Measurements from ENCODE around the gene C1QTNF1. TPM values are rescaled to one million over a fixed set of nuclear protein-coding genes. Genes with fewer than 3 reads are reported as not detected.

The C1QTNF1 gene
- total and polyA plus RNA-seq, 4 experiments from 2014 or later, result not detected

- Histone ChIP-seq H3K36me3 (ENCODE audit: insufficient read depth, low read length) (no peaks in the 10 kb centered on the region), H3K9me3 (ENCODE audit: control insufficient read depth in 1 of 2, low read length in 2 of 2) (no peaks in the 10 kb centered on the region), H3K4me3 (ENCODE audit: low read length in 2 of 2) (no peak overlapping the region), H3K27ac (ENCODE audit: low read depth, low read length) (no peak overlapping the region), H3K4me1 (ENCODE audit: insufficient read depth, low read length) (peaks cover 5% of the 10 kb centered on the region), H3K27me3 (ENCODE audit: insufficient read depth, low read length) (no peaks in the 10 kb centered on the region)
- Mint-ChIP-seq H3K36me3 (no peaks in the 10 kb centered on the region), H3K27me3 (peaks cover 1% of the 10 kb centered on the region in 2 donors), H3K9me3 (no peaks in the 10 kb centered on the region), H3K4me1 (peaks cover 2 to 5% (median 3%) of the 10 kb centered on the region in 4 donors), H3K4me3 (peak overlapping the region in 6 of 8 donors; percentile 15 to 73 (median 64)), H3K27ac (peak overlapping the region in 3 of 7 donors; percentile 49 to 53 (median 51))
- ChIA-PET POLR2A (ENCODE audit: partially characterized antibody) (no interaction called here), CTCF (ENCODE audit: partially characterized antibody) (interaction anchor here (0.8 to 3.0 kb wide), 16 partner anchors 9 to 336 kb away, joined by 3 to 15 read pairs (median 4); partner anchors contain the start of gene ENGASE)
- DNase-seq, result peak; percentile 59 to 68 (median 63)
- intact Hi-C loops (cut with micrococcal nuclease), result loop anchor here (1.0 kb wide), 1 partner anchor 17 kb away; no protein-coding TSS in a partner anchor
These were observed 41.2 kb downstream of the C1QTNF1 start for GRCh38 chr17:79065105-79065670.

- peaks cover 5% of the 10 kb centered on the region for H3K4me1 ChIP-seq (ENCODE audit: insufficient read depth, low read length)
- intact Hi-C loops (cut with micrococcal nuclease), result no loop called here
These were observed 43.0 kb downstream of the C1QTNF1 start for GRCh38 chr17:79066963-79067362.

DNA sequence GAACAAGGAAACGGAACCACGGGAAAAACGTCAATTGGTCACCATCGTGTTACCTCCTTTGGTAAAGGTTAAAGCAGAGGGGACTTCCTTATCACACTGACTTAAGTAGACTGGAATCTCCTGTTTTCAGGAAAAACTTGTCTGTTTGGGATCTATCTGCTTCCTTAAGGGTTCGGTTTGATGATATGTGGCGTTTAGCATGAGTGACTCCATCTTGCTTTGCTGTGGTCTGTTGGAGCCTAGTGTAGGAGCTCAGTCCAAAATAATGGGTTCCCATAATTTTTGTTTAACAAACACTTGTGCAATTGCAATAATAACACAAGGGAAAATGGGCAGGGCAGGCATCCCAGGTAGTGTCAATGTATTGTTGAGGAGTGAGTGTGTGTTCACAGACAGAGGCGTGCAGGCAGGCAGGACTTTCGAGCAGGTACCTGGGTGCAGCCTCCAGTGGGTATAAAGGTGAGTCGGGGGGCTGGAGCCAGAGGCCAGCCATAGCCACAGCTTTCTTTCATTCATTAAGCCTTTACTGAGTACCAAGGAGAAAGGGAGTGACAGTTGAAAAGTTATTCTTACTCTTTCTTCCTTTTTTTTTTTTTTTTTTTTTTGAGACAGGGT is 46.4 kb downstream of the C1QTNF1 start:
- intact Hi-C loops (cut with micrococcal nuclease), result no loop called here
- Histone ChIP-seq H3K4me3 (ENCODE audit: low read length in 2 of 2) (no peak overlapping the region), H3K27ac (ENCODE audit: low read depth, low read length) (no peak overlapping the region), H3K4me1 (ENCODE audit: insufficient read depth, low read length) (peaks cover 12% of the 10 kb centered on the region), H3K27me3 (ENCODE audit: insufficient read depth, low read length) (no peaks in the 10 kb centered on the region), H3K36me3 (ENCODE audit: insufficient read depth, low read length) (no peaks in the 10 kb centered on the region), H3K9me3 (ENCODE audit: control insufficient read depth in 1 of 2, low read length in 2 of 2) (no peaks in the 10 kb centered on the region)
- H3K27ac Mint-ChIP-seq, result peak overlapping the region in 1 of 7 donors; percentile 14
- CTCF ChIA-PET (ENCODE audit: partially characterized antibody), result interaction anchor here (1.0 to 2.0 kb wide), 4 partner anchors 10 to 18 kb away, joined by 3 to 7 read pairs (median 4); no protein-coding TSS in a partner anchor
- no peak for DNase-seq
- POLR2A ChIA-PET (ENCODE audit: partially characterized antibody), result no interaction called here
- H3K9me3 Mint-ChIP-seq, result no peaks in the 10 kb centered on the region
- H3K36me3 Mint-ChIP-seq, result peaks cover 0 to 2% of the 10 kb centered on the region in 2 donors
- H3K4me1 Mint-ChIP-seq, result peaks cover 2 to 8% (median 5%) of the 10 kb centered on the region in 4 donors
- no peaks in the 10 kb centered on the region for H3K27me3 Mint-ChIP-seq
- H3K4me3 Mint-ChIP-seq, result no peak overlapping the region

More at GRCh38 chr17:79066963-79067362, 43.0 kb downstream of the C1QTNF1 start:
- DNase-seq, result no peak
- Histone ChIP-seq H3K36me3 (ENCODE audit: insufficient read depth, low read length) (no peaks in the 10 kb centered on the region), H3K9me3 (ENCODE audit: control insufficient read depth in 1 of 2, low read length in 2 of 2) (no peaks in the 10 kb centered on the region), H3K27ac (ENCODE audit: low read depth, low read length) (no peak overlapping the region), H3K27me3 (ENCODE audit: insufficient read depth, low read length) (no peaks in the 10 kb centered on the region), H3K4me3 (ENCODE audit: low read length in 2 of 2) (no peak overlapping the region)
- H3K27me3 Mint-ChIP-seq, result peaks cover 0 to 1% of the 10 kb centered on the region in 2 donors
- ChIA-PET POLR2A (ENCODE audit: partially characterized antibody) (no interaction called here), CTCF (ENCODE audit: partially characterized antibody) (interaction anchor here (0.6 to 1.3 kb wide), 3 partner anchors 18 to 1052 kb away, joined by 3 to 4 read pairs (median 3); no protein-coding TSS in a partner anchor)
- H3K4me1 Mint-ChIP-seq, result peaks cover 2 to 5% (median 3%) of the 10 kb centered on the region in 4 donors
- no peaks in the 10 kb centered on the region for H3K9me3 Mint-ChIP-seq
- peak overlapping the region in 1 of 7 donors; percentile 83 for H3K27ac Mint-ChIP-seq
- H3K4me3 Mint-ChIP-seq, result peak overlapping the region in 1 of 8 donors; percentile 16
- no peaks in the 10 kb centered on the region for H3K36me3 Mint-ChIP-seq

- H3K36me3 ChIP-seq (ENCODE audit: insufficient read depth, low read length), result no peaks in the 10 kb centered on the region
- H3K4me3 Mint-ChIP-seq, result no peak overlapping the region
- POLR2A ChIA-PET (ENCODE audit: partially characterized antibody), result no interaction called here
- no peak overlapping the region for H3K27ac ChIP-seq (ENCODE audit: low read depth, low read length)
- H3K4me3 ChIP-seq (ENCODE audit: low read length in 2 of 2), result no peak overlapping the region
- intact Hi-C loops (cut with micrococcal nuclease), result no loop called here
- peaks cover 19% of the 10 kb centered on the region for H3K4me1 ChIP-seq (ENCODE audit: insufficient read depth, low read length)
- H3K36me3 Mint-ChIP-seq, result peaks cover 0 to 8% of the 10 kb centered on the region in 2 donors
- no peaks in the 10 kb centered on the region for H3K9me3 Mint-ChIP-seq
- peaks cover 8 to 17% (median 12%) of the 10 kb centered on the region in 4 donors for H3K4me1 Mint-ChIP-seq
- no peaks in the 10 kb centered on the region for H3K9me3 ChIP-seq (ENCODE audit: control insufficient read depth in 1 of 2, low read length in 2 of 2)
- no peak for DNase-seq
- H3K27me3 Mint-ChIP-seq, result no peaks in the 10 kb centered on the region
- H3K27ac Mint-ChIP-seq, result no peak overlapping the region
- CTCF ChIA-PET (ENCODE audit: partially characterized antibody), result interaction anchor here (1.4 to 2.0 kb wide), 2 partner anchors 11 to 16 kb away, joined by 4 to 6 read pairs; no protein-coding TSS in a partner anchor
- H3K27me3 ChIP-seq (ENCODE audit: insufficient read depth, low read length), result no peaks in the 10 kb centered on the region
These were observed 47.3 kb downstream of the C1QTNF1 start for GRCh38 chr17:79071161-79071740.

- Histone ChIP-seq H3K4me1 (ENCODE audit: insufficient read depth, low read length) (peaks cover 24% of the 10 kb centered on the region), H3K27ac (ENCODE audit: low read depth, low read length) (no peak overlapping the region), H3K36me3 (ENCODE audit: insufficient read depth, low read length) (no peaks in the 10 kb centered on the region), H3K9me3 (ENCODE audit: control insufficient read depth in 1 of 2, low read length in 2 of 2) (no peaks in the 10 kb centered on the region), H3K4me3 (ENCODE audit: low read length in 2 of 2) (no peak overlapping the region), H3K27me3 (ENCODE audit: insufficient read depth, low read length) (no peaks in the 10 kb centered on the region)
- intact Hi-C loops (cut with micrococcal nuclease), result no loop called here
- peaks cover 2 to 11% of the 10 kb centered on the region in 2 donors for H3K36me3 Mint-ChIP-seq
- peak overlapping the region in 1 of 8 donors; percentile 46 for H3K4me3 Mint-ChIP-seq
- no peaks in the 10 kb centered on the region for H3K27me3 Mint-ChIP-seq
- no peak for DNase-seq
- CTCF ChIA-PET (ENCODE audit: partially characterized antibody), result interaction anchor here (0.8 to 1.4 kb wide), 2 partner anchors 10 to 11 kb away, joined by 3 to 4 read pairs; no protein-coding TSS in a partner anchor
- no peaks in the 10 kb centered on the region for H3K9me3 Mint-ChIP-seq
- peaks cover 8 to 26% (median 14%) of the 10 kb centered on the region in 4 donors for H3K4me1 Mint-ChIP-seq
- POLR2A ChIA-PET (ENCODE audit: partially characterized antibody), result no interaction called here
- H3K27ac Mint-ChIP-seq, result no peak overlapping the region
These were observed 48.6 kb downstream of the C1QTNF1 start for GRCh38 chr17:79072544-79072943.

DNA sequence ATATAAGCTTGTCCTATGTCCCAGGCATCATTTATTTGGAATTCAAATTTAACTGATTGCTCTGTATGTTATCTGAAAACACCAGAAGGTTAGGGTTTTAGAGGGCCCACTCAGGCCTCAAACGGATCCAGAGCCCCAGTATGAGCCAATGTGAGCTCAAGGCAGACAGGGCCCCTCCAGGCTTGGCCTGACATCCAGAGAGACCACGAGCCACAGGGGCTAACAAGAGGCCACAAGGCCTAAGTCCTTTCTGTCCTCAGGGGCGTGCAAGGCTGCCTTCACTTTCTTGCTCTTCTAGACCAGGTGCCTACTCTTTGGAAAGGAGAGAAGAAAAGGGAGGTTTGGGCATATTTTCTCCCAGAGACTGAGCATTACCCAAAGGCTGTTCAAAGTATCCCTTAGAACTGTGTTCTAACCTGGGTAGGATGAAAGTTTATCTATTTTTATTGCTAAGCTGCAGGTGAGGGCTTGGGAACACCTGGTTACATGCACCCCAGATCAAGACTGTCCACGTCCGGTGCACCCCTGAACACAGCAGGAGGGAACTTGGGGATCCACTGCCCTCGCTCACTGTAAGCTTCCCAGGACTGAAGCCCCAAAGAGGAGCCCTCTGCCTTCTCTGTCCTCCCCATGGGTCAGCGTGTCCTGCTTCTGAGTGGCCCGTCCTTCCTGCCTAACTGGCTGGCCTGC is 49.2 kb downstream of the C1QTNF1 start:
- intact Hi-C loops (cut with micrococcal nuclease), result no loop called here
- H3K4me3 ChIP-seq (ENCODE audit: low read length in 2 of 2), result no peak overlapping the region
- Mint-ChIP-seq H3K4me1 (peaks cover 8 to 30% (median 14%) of the 10 kb centered on the region in 4 donors), H3K27ac (peak overlapping the region in 1 of 7 donors; percentile 48), H3K4me3 (peak overlapping the region in 4 of 8 donors; percentile 12 to 86 (median 18)), H3K27me3 (no peaks in the 10 kb centered on the region), H3K36me3 (peaks cover 3 to 15% of the 10 kb centered on the region in 2 donors), H3K9me3 (no peaks in the 10 kb centered on the region)
- POLR2A ChIA-PET (ENCODE audit: partially characterized antibody), result interaction anchor here (1.6 kb wide), 1 partner anchor 63 kb away, joined by 5 read pairs; the partner anchor contains the start of gene CANT1
- CTCF ChIA-PET (ENCODE audit: partially characterized antibody), result interaction anchor here (0.8 to 2.8 kb wide), 6 partner anchors 9 to 24 kb away, joined by 3 to 15 read pairs (median 4); no protein-coding TSS in a partner anchor
- DNase-seq, result no peak
- H3K36me3 ChIP-seq (ENCODE audit: insufficient read depth, low read length), result no peaks in the 10 kb centered on the region
- H3K9me3 ChIP-seq (ENCODE audit: control insufficient read depth in 1 of 2, low read length in 2 of 2), result no peaks in the 10 kb centered on the region
- no peak overlapping the region for H3K27ac ChIP-seq (ENCODE audit: low read depth, low read length)
- H3K27me3 ChIP-seq (ENCODE audit: insufficient read depth, low read length), result no peaks in the 10 kb centered on the region
- peaks cover 24% of the 10 kb centered on the region for H3K4me1 ChIP-seq (ENCODE audit: insufficient read depth, low read length)
